PFSK-1 (cell line): ENCODE measurements around the gene HLA-C.

Source experiments
- FOXP2 ChIP-seq: optimal IDR thresholded peaks from 2 replicates; pipeline ENCODE3; 2011; ENCODE audit warnings: borderline replicate concordance, control low read depth, inconsistent platforms; ENCODE audit not compliant: insufficient read depth; ENCODE audit errors: extremely low read length, extremely low read depth
- POLR2AphosphoS5 ChIP-seq: IDR thresholded peaks from 2 replicates; pipeline ENCODE4 v1.6.1; 2012; ENCODE audit warnings: low read depth, mild to moderate bottlenecking, control low read depth, low read length, moderate library complexity
- SIN3A ChIP-seq: IDR thresholded peaks from 2 replicates; pipeline ENCODE4 v1.6.1; 2012; ENCODE audit warnings: mild to moderate bottlenecking, low read length, moderate library complexity, borderline replicate concordance; ENCODE audit not compliant: insufficient read depth
- TAF1 ChIP-seq: IDR thresholded peaks from 2 replicates; pipeline ENCODE4 v1.6.1; 2012; ENCODE audit warnings: low read length, control low read depth, borderline replicate concordance; ENCODE audit not compliant: insufficient read depth
- TF ChIP-seq, protein P1 (sequence below), 2 experiments: IDR thresholded peaks; 2 replicates each; pipeline versions ENCODE4 v1.6.1 to v1.8.0; 2011 to 2012; ENCODE audit warnings: low read depth in 2 of 2, low read length in 2 of 2, control low read depth in 1 of 2, inconsistent platforms in 1 of 2, mild to moderate bottlenecking in 1 of 2, moderate library complexity in 1 of 2; ENCODE audit not compliant: insufficient read depth in 1 of 2

DNA sequence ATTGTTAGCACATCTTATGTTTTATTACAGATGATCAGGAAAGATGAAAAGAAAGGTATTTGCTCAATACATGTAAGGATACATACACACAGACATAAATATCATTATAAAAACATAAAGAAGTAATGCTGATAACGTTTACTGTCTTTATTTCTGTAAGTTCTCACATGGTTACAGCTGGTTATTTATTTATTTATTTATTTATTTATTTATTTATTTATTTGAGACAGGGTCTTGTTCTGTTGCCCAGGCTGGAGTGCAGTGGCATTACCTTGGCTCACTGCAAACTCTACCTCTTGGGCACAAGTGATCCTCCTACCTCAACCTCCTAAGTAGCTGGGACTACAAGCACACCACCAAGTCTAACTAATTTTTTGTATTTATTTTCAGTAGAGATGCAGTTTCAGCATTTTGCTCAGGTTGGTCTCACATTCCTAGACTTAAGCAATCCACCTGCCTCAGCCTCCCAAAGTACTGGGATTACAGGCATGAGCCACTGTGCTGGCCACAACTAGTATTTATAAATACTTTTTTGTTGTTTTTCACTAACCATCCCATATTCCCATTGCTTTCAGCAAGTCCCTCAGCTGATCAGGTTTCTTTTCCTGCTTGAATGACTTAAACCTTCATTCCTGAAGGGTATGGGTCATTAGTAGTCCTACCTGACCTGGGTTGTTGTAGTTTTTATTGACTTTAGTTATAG is 49.3 kb upstream of the HLA-C start:
- TF ChIP-seq POLR2AphosphoS5 (no peak), TAF1 (no peak), SIN3A (no peak), FOXP2 (no peak)
- TF ChIP-seq, protein P1, sequence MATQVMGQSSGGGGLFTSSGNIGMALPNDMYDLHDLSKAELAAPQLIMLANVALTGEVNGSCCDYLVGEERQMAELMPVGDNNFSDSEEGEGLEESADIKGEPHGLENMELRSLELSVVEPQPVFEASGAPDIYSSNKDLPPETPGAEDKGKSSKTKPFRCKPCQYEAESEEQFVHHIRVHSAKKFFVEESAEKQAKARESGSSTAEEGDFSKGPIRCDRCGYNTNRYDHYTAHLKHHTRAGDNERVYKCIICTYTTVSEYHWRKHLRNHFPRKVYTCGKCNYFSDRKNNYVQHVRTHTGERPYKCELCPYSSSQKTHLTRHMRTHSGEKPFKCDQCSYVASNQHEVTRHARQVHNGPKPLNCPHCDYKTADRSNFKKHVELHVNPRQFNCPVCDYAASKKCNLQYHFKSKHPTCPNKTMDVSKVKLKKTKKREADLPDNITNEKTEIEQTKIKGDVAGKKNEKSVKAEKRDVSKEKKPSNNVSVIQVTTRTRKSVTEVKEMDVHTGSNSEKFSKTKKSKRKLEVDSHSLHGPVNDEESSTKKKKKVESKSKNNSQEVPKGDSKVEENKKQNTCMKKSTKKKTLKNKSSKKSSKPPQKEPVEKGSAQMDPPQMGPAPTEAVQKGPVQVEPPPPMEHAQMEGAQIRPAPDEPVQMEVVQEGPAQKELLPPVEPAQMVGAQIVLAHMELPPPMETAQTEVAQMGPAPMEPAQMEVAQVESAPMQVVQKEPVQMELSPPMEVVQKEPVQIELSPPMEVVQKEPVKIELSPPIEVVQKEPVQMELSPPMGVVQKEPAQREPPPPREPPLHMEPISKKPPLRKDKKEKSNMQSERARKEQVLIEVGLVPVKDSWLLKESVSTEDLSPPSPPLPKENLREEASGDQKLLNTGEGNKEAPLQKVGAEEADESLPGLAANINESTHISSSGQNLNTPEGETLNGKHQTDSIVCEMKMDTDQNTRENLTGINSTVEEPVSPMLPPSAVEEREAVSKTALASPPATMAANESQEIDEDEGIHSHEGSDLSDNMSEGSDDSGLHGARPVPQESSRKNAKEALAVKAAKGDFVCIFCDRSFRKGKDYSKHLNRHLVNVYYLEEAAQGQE (IDR thresholded peaks at IDR 0.05; ENCODE audit: insufficient read depth in 1 of 2, low read depth in 2 of 2, low read length in 2 of 2): no peak
